Transverse colon (tissue), 4 donors: ENCODE results near the gene FDXR.

ENCODE experiments used
- POLR2AphosphoS5 ChIP-seq, 3 donors: sonication (generic); formaldehyde crosslinking; IDR thresholded peaks; one replicate each; pipeline ENCODE4 v1.6.1; 2016; ENCODE audit warnings: antibody characterized with exemption in 3 of 3
- TF ChIP-seq, protein P1 (sequence below), 5 experiments: fragments of 200-600 bp in 3 of 5; fragments of 450-650 bp in 2 of 5; sonication (generic) in 3 of 5; IDR thresholded peaks; 1 replicate in 2 of 5; 2 replicates in 3 of 5; pipeline ENCODE4 v1.5.1; 2016 to 2017; ENCODE audit warnings: antibody characterized with exemption in 5 of 5, inconsistent platforms in 3 of 5, mild to moderate bottlenecking in 2 of 5, moderate library complexity in 1 of 5

DNA sequence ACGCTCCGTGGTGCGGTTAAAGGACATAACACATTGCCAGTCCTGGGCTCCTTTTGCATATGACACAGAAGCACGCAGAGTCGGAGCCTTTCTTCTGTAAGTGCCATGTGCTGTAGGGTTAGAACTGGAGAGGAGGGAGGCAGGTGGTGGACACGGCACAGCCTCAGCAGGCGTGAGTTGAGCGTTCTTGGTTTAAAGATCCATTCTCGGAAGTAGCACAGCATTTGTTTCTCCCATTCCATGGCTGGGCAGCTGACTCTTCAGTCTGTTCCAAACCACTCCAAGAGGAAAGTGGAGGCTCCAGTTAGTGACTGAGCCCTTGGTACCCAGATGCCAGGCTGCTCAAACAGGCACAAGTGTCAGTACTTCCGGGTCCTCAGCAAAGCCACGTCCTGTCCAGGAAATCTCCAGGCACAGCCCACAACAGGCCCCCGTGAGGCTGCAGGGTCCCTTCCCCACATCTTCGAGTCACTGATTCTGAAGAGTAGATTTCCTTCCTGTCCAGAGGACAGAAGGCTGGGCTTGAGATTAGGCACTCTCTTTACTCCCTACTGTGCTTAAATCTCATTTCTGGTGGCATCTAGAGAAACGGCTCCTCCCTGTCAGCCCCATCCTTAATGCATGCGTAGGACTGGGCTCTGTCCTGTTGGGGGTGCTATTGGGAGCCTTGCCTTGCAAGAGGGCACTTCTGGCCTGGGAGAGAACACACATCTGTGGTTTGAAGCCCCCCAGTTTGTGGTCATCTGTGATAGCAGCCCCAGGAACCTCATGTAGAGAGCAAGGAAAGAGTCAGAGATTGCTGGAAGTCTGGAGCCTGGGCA lies 57.0 kb downstream of the FDXR start:
- TF ChIP-seq, protein P1, sequence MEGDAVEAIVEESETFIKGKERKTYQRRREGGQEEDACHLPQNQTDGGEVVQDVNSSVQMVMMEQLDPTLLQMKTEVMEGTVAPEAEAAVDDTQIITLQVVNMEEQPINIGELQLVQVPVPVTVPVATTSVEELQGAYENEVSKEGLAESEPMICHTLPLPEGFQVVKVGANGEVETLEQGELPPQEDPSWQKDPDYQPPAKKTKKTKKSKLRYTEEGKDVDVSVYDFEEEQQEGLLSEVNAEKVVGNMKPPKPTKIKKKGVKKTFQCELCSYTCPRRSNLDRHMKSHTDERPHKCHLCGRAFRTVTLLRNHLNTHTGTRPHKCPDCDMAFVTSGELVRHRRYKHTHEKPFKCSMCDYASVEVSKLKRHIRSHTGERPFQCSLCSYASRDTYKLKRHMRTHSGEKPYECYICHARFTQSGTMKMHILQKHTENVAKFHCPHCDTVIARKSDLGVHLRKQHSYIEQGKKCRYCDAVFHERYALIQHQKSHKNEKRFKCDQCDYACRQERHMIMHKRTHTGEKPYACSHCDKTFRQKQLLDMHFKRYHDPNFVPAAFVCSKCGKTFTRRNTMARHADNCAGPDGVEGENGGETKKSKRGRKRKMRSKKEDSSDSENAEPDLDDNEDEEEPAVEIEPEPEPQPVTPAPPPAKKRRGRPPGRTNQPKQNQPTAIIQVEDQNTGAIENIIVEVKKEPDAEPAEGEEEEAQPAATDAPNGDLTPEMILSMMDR (IDR thresholded peaks at IDR 0.05): no peak
- TF ChIP-seq POLR2AphosphoS5 (IDR thresholded peaks at IDR 0.05): no peak
